SK-N-SH (cell line): ENCODE measurements around the gene EXOC3. TPM values are rescaled to one million over a fixed set of nuclear protein-coding genes. Genes with fewer than 3 reads are reported as not detected.

Source experiments
- CTCF ChIA-PET: fragments of 300-600, 350-600 bp; formaldehyde crosslinking; extraction: SDS; loops from one replicate; lab custom pipeline; 2021; lab: Yijun Ruan, JAX
- POLR2A ChIA-PET: fragments of 350-600 bp; sonication (Branson Sonifier 250); formaldehyde crosslinking; extraction: SDS; loops from one replicate; lab custom pipeline; 2020; ENCODE audit warnings: antibody characterized with exemption, inconsistent platforms; lab: Yijun Ruan, JAX
- DNase-seq: peaks from one replicate; pipeline ENCODE4 v3.0.0; 2012
- H2AFZ ChIP-seq: fragments of 200-600 bp; sonication (generic); 2 replicates; pipeline ENCODE4 v1.8.1; 2016; ENCODE audit warnings: antibody characterized with exemption, mild to moderate bottlenecking, low read depth
- H3F3A ChIP-seq: fragments of 200-600 bp; sonication (generic); replicated peaks from 2 replicates; pipeline ENCODE3; 2016; ENCODE audit warnings: antibody characterized with exemption, mild to moderate bottlenecking; ENCODE audit not compliant: insufficient read depth
- H3K27ac ChIP-seq, 2 experiments: fragments of 200-500 bp in 1 of 2; fragments of 200-600 bp in 1 of 2; sonication (Bioruptor generic) in 1 of 2; sonication (generic), shearing (Covaris generic) in 1 of 2; 2 replicates each; pipeline versions ENCODE4 v1.5.1 to v1.6.1; 2014 to 2016; ENCODE audit warnings: low read depth in 2 of 2, inconsistent platforms in 1 of 2, low read length in 1 of 2, mild to moderate bottlenecking in 1 of 2, mixed read lengths in 1 of 2
- H3K27me3 ChIP-seq: fragments of 200-600 bp; sonication (generic), shearing (Covaris generic); 2 replicates; pipeline ENCODE4 v1.6.1; 2016; ENCODE audit warnings: mixed run types; ENCODE audit not compliant: insufficient read depth
- H3K36me3 ChIP-seq, 2 experiments: fragments of 200-500 bp in 1 of 2; fragments of 200-600 bp in 1 of 2; sonication (Bioruptor generic) in 1 of 2; sonication (generic) in 1 of 2; replicated peaks in 1 of 2; 2 replicates each; pipeline versions ENCODE3 to v1.5.1; 2014 to 2016; ENCODE audit warnings: low read length in 1 of 2, mild to moderate bottlenecking in 1 of 2; ENCODE audit not compliant: insufficient read depth in 2 of 2, control insufficient read depth in 1 of 2
- H3K4me1 ChIP-seq, 2 experiments: fragments of 200-500 bp in 1 of 2; fragments of 200-600 bp in 1 of 2; sonication (Bioruptor generic) in 1 of 2; sonication (generic), shearing (Covaris generic) in 1 of 2; 2 replicates each; pipeline versions ENCODE4 v1.5.1 to v1.6.1; 2014 to 2016; ENCODE audit warnings: low read depth in 1 of 2, low read length in 1 of 2, mixed run types in 1 of 2; ENCODE audit not compliant: insufficient read depth in 2 of 2, control insufficient read depth in 1 of 2
- H3K4me2 ChIP-seq: fragments of 200-600 bp; sonication (generic), shearing (Covaris generic); 2 replicates; pipeline ENCODE4 v1.6.1; 2017; ENCODE audit warnings: mixed run types
- H3K4me3 ChIP-seq, 2 experiments: fragments of 200-500 bp in 1 of 2; fragments of 200-600 bp in 1 of 2; sonication (Bioruptor generic) in 1 of 2; sonication (generic), shearing (Covaris generic) in 1 of 2; 2 replicates each; pipeline versions ENCODE4 v1.5.1 to v1.8.1; 2014 to 2016; ENCODE audit warnings: low read depth in 2 of 2, inconsistent platforms in 1 of 2, low read length in 1 of 2, mild to moderate bottlenecking in 1 of 2, mixed read lengths in 1 of 2, moderate library complexity in 1 of 2
- H3K79me2 ChIP-seq: fragments of 200-600 bp; sonication (generic); 2 replicates; pipeline ENCODE4 v1.8.1; 2017; ENCODE audit warnings: mild to moderate bottlenecking; ENCODE audit not compliant: insufficient read depth
- H3K9ac ChIP-seq: fragments of 200-600 bp; sonication (generic); 2 replicates; pipeline ENCODE4 v1.6.1; 2017; ENCODE audit warnings: mixed run types
- H3K9me2 ChIP-seq: fragments of 200-600 bp; sonication (generic); 2 replicates; pipeline ENCODE4 v1.6.1; 2017; ENCODE audit warnings: mixed run types
- H3K9me3 ChIP-seq: fragments of 200-600 bp; sonication (generic); 2 replicates; pipeline ENCODE4 v1.6.1; 2017; ENCODE audit warnings: mixed run types, mild to moderate bottlenecking, moderate library complexity
- H4K20me1 ChIP-seq: fragments of 200-600 bp; sonication (generic); 2 replicates; pipeline ENCODE4 v1.6.1; 2017; ENCODE audit warnings: mild to moderate bottlenecking, mixed run types; ENCODE audit not compliant: insufficient read depth
- GATA2 ChIP-seq: sonication (generic); formaldehyde crosslinking; IDR thresholded peaks from 2 replicates; pipeline ENCODE4 v1.5.0; 2020; ENCODE audit warnings: mild to moderate bottlenecking, missing genetic modification reagents
- IRF3 ChIP-seq: fragments of 150-350 bp; IDR thresholded peaks from 2 replicates; pipeline ENCODE4 v1.6.1; 2016; ENCODE audit warnings: mild to moderate bottlenecking, low read depth, low read length
- JUND ChIP-seq: IDR thresholded peaks from 2 replicates; pipeline ENCODE4 v1.4.0; 2012
- MEF2A ChIP-seq: IDR thresholded peaks from 2 replicates; pipeline ENCODE4 v1.4.0; 2012; ENCODE audit warnings: low read depth, borderline replicate concordance
- PBX3 ChIP-seq: IDR thresholded peaks from 2 replicates; pipeline ENCODE4; 2012
- RAD21 ChIP-seq: IDR thresholded peaks from 2 replicates; pipeline ENCODE4 v1.6.1; 2012; ENCODE audit warnings: mild to moderate bottlenecking, low read length
- RFX5 ChIP-seq: IDR thresholded peaks from 2 replicates; pipeline ENCODE4 v1.6.1; 2012; ENCODE audit warnings: mild to moderate bottlenecking, improper control_type of control experiment, low read length
- RXRA ChIP-seq: IDR thresholded peaks from 2 replicates; pipeline ENCODE4 v1.4.0; 2012; ENCODE audit warnings: low read depth, mild to moderate bottlenecking, borderline replicate concordance
- SIN3A ChIP-seq: IDR thresholded peaks from 2 replicates; pipeline ENCODE4 v1.6.1; 2012; ENCODE audit warnings: low read depth, mild to moderate bottlenecking, low read length, moderate library complexity, borderline replicate concordance
- TAF1 ChIP-seq: IDR thresholded peaks from 2 replicates; pipeline ENCODE4 v1.6.1; 2012; ENCODE audit warnings: low read depth, mild to moderate bottlenecking, low read length, moderate library complexity, borderline replicate concordance
- YY1 ChIP-seq: IDR thresholded peaks from 2 replicates; pipeline ENCODE4 v1.4.0; 2012; ENCODE audit warnings: low read depth, mild to moderate bottlenecking
- WGBS: methylation state at CpG from one replicate; pipeline ENCODE4 v1.1.6; 2017; ENCODE audit warnings: low lambda C conversion rate; 5-methylcytosine and 5-hydroxymethylcytosine counted together
- polyA plus RNA-seq, 3 experiments: library from polyadenylated mRNA; depleted of rRNA; stranded (reverse); fragments of >200 nt; gene quantifications; 2 replicates each; pipeline ENCODE4 v1.2.3, GENCODE V29; 2012
- TF ChIP-seq, protein P1 (sequence below): IDR thresholded peaks from 2 replicates; pipeline ENCODE4 v1.4.0; 2012; ENCODE audit warnings: low read depth
- TF ChIP-seq, protein P2 (sequence below): fragments of 200-600 bp; sonication (generic); IDR thresholded peaks from 2 replicates; pipeline ENCODE4 v1.6.1; 2017; ENCODE audit warnings: antibody characterized with exemption, mild to moderate bottlenecking, moderate library complexity

The EXOC3 gene
- polyA plus RNA-seq, 1 of the 3 experiments (the other 2 are of a cell fraction): 25.7 TPM

DNA sequence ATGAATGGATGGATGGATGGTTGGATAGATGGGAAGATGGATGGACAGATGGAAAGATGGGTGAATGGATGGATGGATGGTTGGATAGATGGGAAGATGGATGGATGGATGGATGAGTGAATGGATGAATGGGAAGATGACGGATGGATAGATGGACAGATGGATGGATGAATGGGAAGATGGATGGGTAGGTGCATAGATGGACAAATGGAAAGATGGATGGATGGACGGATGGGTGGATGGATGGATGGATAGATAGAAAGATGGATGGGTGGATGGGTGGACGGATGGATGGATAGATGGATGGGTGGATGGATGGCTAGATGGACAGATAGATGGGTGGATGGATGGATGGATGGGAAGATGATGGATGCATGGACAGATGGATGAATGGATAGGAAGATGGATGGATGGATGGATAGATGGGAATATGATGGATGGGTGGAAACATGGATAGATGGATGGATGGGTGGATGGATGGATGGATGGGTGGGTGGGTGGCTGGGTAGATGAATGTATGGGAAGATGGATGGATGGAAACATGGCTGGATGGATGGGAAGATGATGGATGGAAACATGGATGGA, 16.5 kb upstream of the EXOC3 start:
- no peak for DNase-seq
- TF ChIP-seq, protein P1, sequence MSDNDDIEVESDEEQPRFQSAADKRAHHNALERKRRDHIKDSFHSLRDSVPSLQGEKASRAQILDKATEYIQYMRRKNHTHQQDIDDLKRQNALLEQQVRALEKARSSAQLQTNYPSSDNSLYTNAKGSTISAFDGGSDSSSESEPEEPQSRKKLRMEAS: no peak
- TF ChIP-seq MEF2A: no peak
- TF ChIP-seq YY1: no peak
- Histone ChIP-seq H2AFZ (no peak overlapping the region), H3K9ac (no peak overlapping the region), H3K4me2 (no peak overlapping the region), H3K27ac (no peak overlapping the region), H3K4me3 (no peak overlapping the region), H3F3A (no peaks in the 10 kb centered on the region), H3K9me3 (no peaks in the 10 kb centered on the region), H3K4me1 (peaks cover 0 to 3% of the 10 kb centered on the region in 2 experiments; a peak in 1 of 4 replicates), H3K27me3 (no peaks in the 10 kb centered on the region), H3K79me2 (no peaks in the 10 kb centered on the region), H3K9me2 (no peaks in the 10 kb centered on the region), H3K36me3 (no peaks in the 10 kb centered on the region), H4K20me1 (no peaks in the 10 kb centered on the region)
- 44% methylated on average over 3 of the region's 3 CpGs for WGBS
- ChIA-PET POLR2A (no interaction called here), CTCF (no interaction called here)

DNA sequence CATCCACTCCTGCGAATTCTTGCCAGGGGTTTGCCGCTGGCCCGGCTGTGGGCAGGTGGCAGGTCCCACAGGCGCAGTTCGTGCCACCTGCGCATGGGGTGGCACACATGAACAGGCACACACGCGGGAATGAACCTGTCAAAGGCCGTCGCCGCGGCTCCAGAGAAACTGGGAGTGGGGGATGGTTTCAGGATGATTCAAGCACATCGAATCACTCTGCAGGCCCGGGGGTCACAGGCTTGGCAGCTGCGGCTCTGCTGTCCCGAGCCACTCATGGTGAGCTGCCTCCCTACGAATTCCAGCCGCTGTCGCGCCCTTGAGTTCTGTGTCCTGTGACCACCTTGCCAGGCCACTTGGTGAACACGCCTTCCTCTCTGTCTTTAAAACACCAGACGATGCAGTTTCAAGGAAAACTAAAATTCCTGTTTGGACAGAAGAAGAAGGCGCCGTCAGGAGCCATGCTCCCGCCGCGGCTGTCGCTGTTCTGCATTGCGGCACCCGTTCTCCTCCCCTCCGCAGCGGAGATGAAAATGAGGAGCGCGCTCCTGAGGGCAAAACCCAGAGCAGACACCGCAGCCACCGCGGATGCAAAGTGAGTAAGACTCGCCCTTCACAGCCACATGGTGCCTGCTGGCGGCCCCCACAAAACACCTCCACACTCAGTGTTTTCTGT, 15.4 kb upstream of the EXOC3 start:
- no peaks in the 10 kb centered on the region for H3K79me2 ChIP-seq
- H3K36me3 ChIP-seq: no peaks in the 10 kb centered on the region
- no peaks in the 10 kb centered on the region for H3K9me2 ChIP-seq
- no peaks in the 10 kb centered on the region for H3K9me3 ChIP-seq
- ChIA-PET POLR2A (no interaction called here), CTCF (no interaction called here)
- peaks cover 0 to 3% of the 10 kb centered on the region in 2 experiments; a peak in 1 of 4 replicates for H3K4me1 ChIP-seq
- WGBS: 87% methylated on average over 34 of the region's 39 CpGs
- TF ChIP-seq GATA2 (CRISPR knock-in tag) (no peak), JUND (no peak), RXRA (no peak), RAD21 (no peak), PBX3 (no peak), SIN3A (no peak), RFX5 (no peak), IRF3 (no peak), TAF1 (no peak)
- TF ChIP-seq, protein P2, sequence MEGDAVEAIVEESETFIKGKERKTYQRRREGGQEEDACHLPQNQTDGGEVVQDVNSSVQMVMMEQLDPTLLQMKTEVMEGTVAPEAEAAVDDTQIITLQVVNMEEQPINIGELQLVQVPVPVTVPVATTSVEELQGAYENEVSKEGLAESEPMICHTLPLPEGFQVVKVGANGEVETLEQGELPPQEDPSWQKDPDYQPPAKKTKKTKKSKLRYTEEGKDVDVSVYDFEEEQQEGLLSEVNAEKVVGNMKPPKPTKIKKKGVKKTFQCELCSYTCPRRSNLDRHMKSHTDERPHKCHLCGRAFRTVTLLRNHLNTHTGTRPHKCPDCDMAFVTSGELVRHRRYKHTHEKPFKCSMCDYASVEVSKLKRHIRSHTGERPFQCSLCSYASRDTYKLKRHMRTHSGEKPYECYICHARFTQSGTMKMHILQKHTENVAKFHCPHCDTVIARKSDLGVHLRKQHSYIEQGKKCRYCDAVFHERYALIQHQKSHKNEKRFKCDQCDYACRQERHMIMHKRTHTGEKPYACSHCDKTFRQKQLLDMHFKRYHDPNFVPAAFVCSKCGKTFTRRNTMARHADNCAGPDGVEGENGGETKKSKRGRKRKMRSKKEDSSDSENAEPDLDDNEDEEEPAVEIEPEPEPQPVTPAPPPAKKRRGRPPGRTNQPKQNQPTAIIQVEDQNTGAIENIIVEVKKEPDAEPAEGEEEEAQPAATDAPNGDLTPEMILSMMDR: no peak
- H3K27ac ChIP-seq: no peak overlapping the region
- H4K20me1 ChIP-seq: no peaks in the 10 kb centered on the region
- no peak overlapping the region for H2AFZ ChIP-seq
- no peak overlapping the region for H3K4me2 ChIP-seq
- H3F3A ChIP-seq: no peaks in the 10 kb centered on the region
- H3K27me3 ChIP-seq: no peaks in the 10 kb centered on the region
- no peak overlapping the region for H3K4me3 ChIP-seq
- DNase-seq: no peak
- H3K9ac ChIP-seq: no peak overlapping the region
